ENCODE results near the gene MGAT1. TPM values are rescaled to one million over a fixed set of nuclear protein-coding genes. Genes with fewer than 3 reads are reported as not detected.
A peak's percentile ranks its signal among the peaks of the same experiment; 100 is the strongest.
"Not testable (repeated sequence)": the region's sequence is repeated elsewhere in the genome, so short reads cannot be mapped to it uniquely, and the experiment has no call there.

The MGAT1 gene
- total RNA-seq, 1 experiment from 2014 or later, result 72.7 TPM

GRCh38 chr5:180829726-180830125, 27.1 kb upstream of the MGAT1 start:
- no peak for DNase-seq
- no peak overlapping the region for H3K23ac ChIP-seq (ENCODE audit: insufficient read length, low read depth, low read length)
- H3K4me1 Mint-ChIP-seq, result peaks cover 17 to 26% of the 10 kb centered on the region in 2 experiments
- peaks cover 22 to 24% (median 22%) of the 10 kb centered on the region in 3 experiments for H3K36me3 Mint-ChIP-seq (ENCODE audit: insufficient read depth in 1 of 3, low read depth in 3 of 3)
- peak overlapping the region; percentile 93 for H3K4me2 ChIP-seq (ENCODE audit: insufficient read depth, insufficient read length, low read length)
- H3K27me3 Mint-ChIP-seq (ENCODE audit: low read depth), result peaks cover 92% of the 10 kb centered on the region
- no CpG with 5 or more reads among the region's 5 CpGs for WGBS (ENCODE audit: extremely low coverage, insufficient read length, low lambda C conversion rate)
- no peaks in the 10 kb centered on the region for H3K79me2 ChIP-seq (ENCODE audit: insufficient read depth, low read length)
- H3K4me3 Mint-ChIP-seq, result no peak overlapping the region; a peak in 1 of 5 replicates
- H2BK20ac ChIP-seq (ENCODE audit: low read depth, low read length, poor library complexity, severe bottlenecking), result no peak overlapping the region
- H3K27me3 ChIP-seq (ENCODE audit: insufficient read depth, low read length), result peaks cover 9% of the 10 kb centered on the region
- H3K23me2 ChIP-seq (ENCODE audit: insufficient read length, low read depth, low read length, poor library complexity, severe bottlenecking), result peaks cover 13% of the 10 kb centered on the region
- no peak overlapping the region for H3K27ac ChIP-seq (ENCODE audit: insufficient read length, low read depth, low read length)
- H2AFZ ChIP-seq (ENCODE audit: low read length), result no peak overlapping the region
- H2BK12ac ChIP-seq (ENCODE audit: insufficient read length, low read depth, low read length), result no peak overlapping the region
- no peak overlapping the region for H4K91ac ChIP-seq (ENCODE audit: insufficient read length, low read depth, low read length)
- H3T11ph ChIP-seq (ENCODE audit: low read length), result no peak overlapping the region
- no peak overlapping the region for H2BK5ac ChIP-seq (ENCODE audit: insufficient read length, low read length)
- no peak overlapping the region for H3K14ac ChIP-seq (ENCODE audit: insufficient read depth, low read length)
- H3K4ac ChIP-seq (ENCODE audit: low read depth, low read length), result no peak overlapping the region
- no peaks in the 10 kb centered on the region for H4K20me1 ChIP-seq (ENCODE audit: control insufficient read depth, insufficient read depth, insufficient read length)
- H3K27ac Mint-ChIP-seq, result no peak overlapping the region
- H2AK5ac ChIP-seq (ENCODE audit: insufficient read length, low read length), result no peak overlapping the region
- H4K5ac ChIP-seq (ENCODE audit: insufficient read length, low read depth, low read length), result no peak overlapping the region
- TF ChIP-seq, protein P1, sequence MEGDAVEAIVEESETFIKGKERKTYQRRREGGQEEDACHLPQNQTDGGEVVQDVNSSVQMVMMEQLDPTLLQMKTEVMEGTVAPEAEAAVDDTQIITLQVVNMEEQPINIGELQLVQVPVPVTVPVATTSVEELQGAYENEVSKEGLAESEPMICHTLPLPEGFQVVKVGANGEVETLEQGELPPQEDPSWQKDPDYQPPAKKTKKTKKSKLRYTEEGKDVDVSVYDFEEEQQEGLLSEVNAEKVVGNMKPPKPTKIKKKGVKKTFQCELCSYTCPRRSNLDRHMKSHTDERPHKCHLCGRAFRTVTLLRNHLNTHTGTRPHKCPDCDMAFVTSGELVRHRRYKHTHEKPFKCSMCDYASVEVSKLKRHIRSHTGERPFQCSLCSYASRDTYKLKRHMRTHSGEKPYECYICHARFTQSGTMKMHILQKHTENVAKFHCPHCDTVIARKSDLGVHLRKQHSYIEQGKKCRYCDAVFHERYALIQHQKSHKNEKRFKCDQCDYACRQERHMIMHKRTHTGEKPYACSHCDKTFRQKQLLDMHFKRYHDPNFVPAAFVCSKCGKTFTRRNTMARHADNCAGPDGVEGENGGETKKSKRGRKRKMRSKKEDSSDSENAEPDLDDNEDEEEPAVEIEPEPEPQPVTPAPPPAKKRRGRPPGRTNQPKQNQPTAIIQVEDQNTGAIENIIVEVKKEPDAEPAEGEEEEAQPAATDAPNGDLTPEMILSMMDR (conservative IDR thresholded peaks at IDR 0.05), result no peak
- peaks cover 9% of the 10 kb centered on the region for H3K9me3 ChIP-seq (ENCODE audit: control insufficient read depth, low read depth, low read length)
- peaks cover 33 to 36% of the 10 kb centered on the region in 2 experiments for H3K9me3 Mint-ChIP-seq
- no peak overlapping the region for H2BK120ac ChIP-seq (ENCODE audit: low read depth, low read length, poor library complexity, severe bottlenecking)
- no peak overlapping the region for H3K18ac ChIP-seq (ENCODE audit: insufficient read length, low read depth, low read length)
- H3K79me1 ChIP-seq (ENCODE audit: insufficient read depth, low read depth, low read length, poor library complexity, severe bottlenecking), result no peaks in the 10 kb centered on the region
- no peak overlapping the region for H3K9ac ChIP-seq (ENCODE audit: extremely low read depth, insufficient read length, low read length)
- H3K56ac ChIP-seq (ENCODE audit: insufficient read length, low read depth, low read length), result no peak overlapping the region
- H4K8ac ChIP-seq (replicated peaks; ENCODE audit: insufficient read length, low read depth, low read length), result no peak overlapping the region
- H2BK15ac ChIP-seq (ENCODE audit: low read depth, low read length), result no peak overlapping the region
- no peaks in the 10 kb centered on the region for H3K4me1 ChIP-seq (ENCODE audit: insufficient read depth, low read length)

DNA sequence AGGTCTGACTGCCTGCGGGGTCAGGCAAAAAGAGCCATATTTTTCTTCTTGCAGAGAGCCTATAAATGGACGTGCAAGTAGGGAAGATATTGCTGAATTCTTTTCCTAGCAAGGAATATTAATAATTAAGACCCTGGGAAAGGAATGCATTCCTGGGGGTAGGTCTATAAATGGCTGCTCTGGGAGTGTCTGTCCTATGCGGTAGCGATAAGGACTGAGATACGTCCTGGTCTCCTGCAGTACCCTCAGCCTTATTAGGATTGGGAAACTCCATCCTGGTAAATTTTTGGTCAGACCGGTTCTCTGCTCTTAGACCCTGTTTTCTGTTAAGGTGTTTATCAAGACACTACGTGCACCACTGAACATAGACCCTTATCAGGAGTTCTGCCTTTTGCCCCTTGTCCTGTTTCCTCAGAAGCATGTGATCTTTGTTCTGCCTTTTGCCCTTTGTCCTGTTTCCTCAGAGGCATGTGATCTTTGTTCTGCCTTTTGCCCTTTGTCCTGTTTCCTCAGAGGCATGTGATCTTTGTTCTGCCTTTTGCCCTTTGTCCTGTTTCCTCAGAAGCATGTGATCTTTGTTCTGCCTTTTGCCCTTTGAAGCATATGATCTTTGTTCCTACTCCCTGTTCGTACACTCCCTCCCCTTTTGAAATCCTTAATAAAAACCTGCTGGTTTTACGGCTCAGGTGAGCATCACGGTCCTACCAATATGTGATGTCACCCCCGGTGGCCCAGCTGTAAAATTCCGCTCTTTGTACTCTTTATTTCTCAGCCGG, 26.3 kb upstream of the MGAT1 start:
- not testable (repeated sequence) for H3K4me3 Mint-ChIP-seq; H2BK12ac ChIP-seq (ENCODE audit: insufficient read length, low read depth, low read length); H2BK120ac ChIP-seq (ENCODE audit: low read depth, low read length, poor library complexity, severe bottlenecking); H4K20me1 ChIP-seq (ENCODE audit: control insufficient read depth, insufficient read depth, insufficient read length); H2AK5ac ChIP-seq (ENCODE audit: insufficient read length, low read length); H3K79me1 ChIP-seq (ENCODE audit: insufficient read depth, low read depth, low read length, poor library complexity, severe bottlenecking); H4K8ac ChIP-seq (replicated peaks; ENCODE audit: insufficient read length, low read depth, low read length); H3K9ac ChIP-seq (ENCODE audit: extremely low read depth, insufficient read length, low read length); H3K27me3 ChIP-seq (ENCODE audit: insufficient read depth, low read length); H3T11ph ChIP-seq (ENCODE audit: low read length); H3K56ac ChIP-seq (ENCODE audit: insufficient read length, low read depth, low read length); H2BK20ac ChIP-seq (ENCODE audit: low read depth, low read length, poor library complexity, severe bottlenecking); H4K5ac ChIP-seq (ENCODE audit: insufficient read length, low read depth, low read length); H2BK5ac ChIP-seq (ENCODE audit: insufficient read length, low read length); H2AFZ ChIP-seq (ENCODE audit: low read length); H3K4ac ChIP-seq (ENCODE audit: low read depth, low read length); H3K18ac ChIP-seq (ENCODE audit: insufficient read length, low read depth, low read length); H3K27ac ChIP-seq (ENCODE audit: insufficient read length, low read depth, low read length); H3K27ac Mint-ChIP-seq; H2BK15ac ChIP-seq (ENCODE audit: low read depth, low read length); DNase-seq; H3K79me2 ChIP-seq (ENCODE audit: insufficient read depth, low read length); H3K9me3 ChIP-seq (ENCODE audit: control insufficient read depth, low read depth, low read length); H3K23ac ChIP-seq (ENCODE audit: insufficient read length, low read depth, low read length); H3K14ac ChIP-seq (ENCODE audit: insufficient read depth, low read length); H3K4me2 ChIP-seq (ENCODE audit: insufficient read depth, insufficient read length, low read length); H3K4me1 ChIP-seq (ENCODE audit: insufficient read depth, low read length); H4K91ac ChIP-seq (ENCODE audit: insufficient read length, low read depth, low read length)
- whole genome bisulfite sequencing (ENCODE audit: extremely low coverage, insufficient read length, low lambda C conversion rate), result no CpG with 5 or more reads among the region's 13 CpGs
- Mint-ChIP-seq H3K36me3 (ENCODE audit: insufficient read depth in 1 of 3, low read depth in 3 of 3) (peaks cover 22 to 24% (median 22%) of the 10 kb centered on the region in 3 experiments), H3K9me3 (peaks cover 33 to 36% of the 10 kb centered on the region in 2 experiments), H3K4me1 (peaks cover 17 to 26% of the 10 kb centered on the region in 2 experiments), H3K27me3 (ENCODE audit: low read depth) (peaks cover 93% of the 10 kb centered on the region)
- peaks cover 13% of the 10 kb centered on the region for H3K23me2 ChIP-seq (ENCODE audit: insufficient read length, low read depth, low read length, poor library complexity, severe bottlenecking)
